Measurements from ENCODE around the gene TSPAN4. TPM values are rescaled to one million over a fixed set of nuclear protein-coding genes. Genes with fewer than 3 reads are reported as not detected.

Gene TSPAN4
- total and polyA plus RNA-seq, 9 of the 15 experiments (the other 6 are each of a cell fraction or from before 2014, with no cell fraction given) = 0.07 to 31.0 (median 15.7) TPM

DNA sequence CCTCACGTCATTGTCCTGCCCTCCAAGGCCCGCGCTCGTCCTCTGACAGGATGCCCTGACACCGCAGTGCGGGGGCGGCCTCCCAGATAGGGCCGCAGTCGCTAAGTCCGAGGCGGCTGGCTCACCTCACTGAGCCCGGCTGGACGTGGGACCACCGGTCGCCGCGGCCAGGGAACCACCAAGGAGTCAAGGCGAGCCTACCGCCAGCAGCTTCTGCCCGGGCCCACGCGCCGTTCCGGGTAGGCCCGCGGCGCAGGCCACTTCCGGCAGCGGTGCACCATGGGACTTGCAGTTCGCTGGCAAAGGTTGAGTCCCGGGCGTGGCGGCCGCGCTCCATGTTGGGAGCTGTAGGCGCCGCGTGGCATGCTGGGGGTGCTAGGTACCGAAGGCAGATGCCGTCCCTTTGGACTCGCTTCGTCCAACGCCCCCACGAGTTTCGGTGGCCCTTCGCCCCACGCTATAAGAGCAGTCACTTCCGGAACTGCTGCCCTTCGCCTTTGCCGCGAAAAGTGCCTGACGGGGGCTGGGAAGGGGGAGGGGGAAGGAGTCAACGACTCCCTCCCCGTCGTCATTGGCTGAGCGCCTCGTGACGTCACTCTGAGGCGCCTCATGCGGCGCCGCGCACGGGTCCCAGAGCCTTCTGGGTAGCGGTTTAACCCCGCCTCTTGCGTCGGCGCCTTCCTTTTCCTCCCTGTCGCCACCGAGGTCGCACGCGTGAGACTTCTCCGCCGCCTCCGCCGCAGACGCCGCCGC, 33.2 kb upstream of the TSPAN4 start, which contains the start of gene RPLP2 (continued):
- TF ChIP-seq ATF1 (CRISPR knock-in tag; IDR thresholded peaks at IDR 0.05) (peak; percentile 98), ATF1 (tag; IDR thresholded peaks at IDR 0.05) (peak; percentile 100), ZNF778 (CRISPR knock-in tag; IDR thresholded peaks at IDR 0.05) (no peak), PHB (CRISPR knock-in tag; IDR thresholded peaks at IDR 0.05) (no peak), ZNF57 (CRISPR knock-in tag; IDR thresholded peaks at IDR 0.05) (no peak), CSDE1 (IDR thresholded peaks at IDR 0.05) (peak in 1 of 2 experiments; percentile 91; a peak in 2 of 4 replicates), THRAP3 (IDR thresholded peaks at IDR 0.05; ENCODE audit: borderline replicate concordance) (no peak), FOS (IDR thresholded peaks at IDR 0.05; ENCODE audit: extremely low read depth, insufficient read length) (peak; percentile 50), ELF4 (CRISPR knock-in tag; IDR thresholded peaks at IDR 0.05) (peak; percentile 7; the same call in 1 of the 2 replicates), ZNF668 (CRISPR knock-in tag; IDR thresholded peaks at IDR 0.05) (no peak), HSF4 (CRISPR knock-in tag; IDR thresholded peaks at IDR 0.05; ENCODE audit: borderline replicate concordance) (no peak), POU5F1 (IDR thresholded peaks at IDR 0.05; ENCODE audit: borderline replicate concordance, low read depth, low read length, partially characterized antibody) (no peak), KDM4B (IDR thresholded peaks at IDR 0.05; ENCODE audit: borderline replicate concordance in 2 of 2, low read depth in 1 of 2) (no peak; a peak in 1 of 4 replicates), FIP1L1 (IDR thresholded peaks at IDR 0.05; ENCODE audit: low read depth, low read length, poor library complexity, severe bottlenecking) (no peak), KDM2B (CRISPR knock-in tag; IDR thresholded peaks at IDR 0.05) (no peak), XRCC3 (IDR thresholded peaks at IDR 0.05) (no peak), MIER1 (IDR thresholded peaks at IDR 0.05; ENCODE audit: low read depth) (no peak), SMARCE1 (IDR thresholded peaks at IDR 0.05) (no peak), STAT5A (IDR thresholded peaks at IDR 0.05; ENCODE audit: borderline replicate concordance, low read length) (no peak), KLF16 (IDR thresholded peaks at IDR 0.05) (no peak), PURB (CRISPR knock-in tag; IDR thresholded peaks at IDR 0.05; ENCODE audit: low read depth) (no peak), HNRNPLL (IDR thresholded peaks at IDR 0.05; ENCODE audit: low read depth, low read length, poor library complexity, severe bottlenecking) (peak; percentile 61), TAF7 (tag; IDR thresholded peaks at IDR 0.05) (peak; percentile 42; the same call in 1 of the 2 replicates)
- TF ChIP-seq, protein P1, sequence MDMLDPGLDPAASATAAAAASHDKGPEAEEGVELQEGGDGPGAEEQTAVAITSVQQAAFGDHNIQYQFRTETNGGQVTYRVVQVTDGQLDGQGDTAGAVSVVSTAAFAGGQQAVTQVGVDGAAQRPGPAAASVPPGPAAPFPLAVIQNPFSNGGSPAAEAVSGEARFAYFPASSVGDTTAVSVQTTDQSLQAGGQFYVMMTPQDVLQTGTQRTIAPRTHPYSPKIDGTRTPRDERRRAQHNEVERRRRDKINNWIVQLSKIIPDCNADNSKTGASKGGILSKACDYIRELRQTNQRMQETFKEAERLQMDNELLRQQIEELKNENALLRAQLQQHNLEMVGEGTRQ (CRISPR knock-in tag; IDR thresholded peaks at IDR 0.05) = no peak
- TF ChIP-seq, protein P2, sequence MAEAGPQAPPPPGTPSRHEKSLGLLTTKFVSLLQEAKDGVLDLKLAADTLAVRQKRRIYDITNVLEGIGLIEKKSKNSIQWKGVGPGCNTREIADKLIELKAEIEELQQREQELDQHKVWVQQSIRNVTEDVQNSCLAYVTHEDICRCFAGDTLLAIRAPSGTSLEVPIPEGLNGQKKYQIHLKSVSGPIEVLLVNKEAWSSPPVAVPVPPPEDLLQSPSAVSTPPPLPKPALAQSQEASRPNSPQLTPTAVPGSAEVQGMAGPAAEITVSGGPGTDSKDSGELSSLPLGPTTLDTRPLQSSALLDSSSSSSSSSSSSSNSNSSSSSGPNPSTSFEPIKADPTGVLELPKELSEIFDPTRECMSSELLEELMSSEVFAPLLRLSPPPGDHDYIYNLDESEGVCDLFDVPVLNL (CRISPR knock-in tag; IDR thresholded peaks at IDR 0.05; ENCODE audit: low read depth) = peak; percentile 79

Data from K562 (cell line).